NB4 (cell line): ENCODE data around the gene PDS5B.

Experiments
- MYC ChIP-seq: IDR thresholded peaks from 2 replicates; pipeline ENCODE4 v1.6.1; 2011; ENCODE audit warnings: low read depth, low read length
- POLR2A ChIP-seq: IDR thresholded peaks from 2 replicates; pipeline ENCODE4 v1.6.1; 2011; ENCODE audit warnings: mild to moderate bottlenecking; ENCODE audit not compliant: insufficient read length; ENCODE audit errors: extremely low read depth
- TF ChIP-seq, protein P1 (sequence below): IDR thresholded peaks from one replicate; pipeline ENCODE4 v1.5.1; 2012; ENCODE audit warnings: low read depth, low read length

DNA sequence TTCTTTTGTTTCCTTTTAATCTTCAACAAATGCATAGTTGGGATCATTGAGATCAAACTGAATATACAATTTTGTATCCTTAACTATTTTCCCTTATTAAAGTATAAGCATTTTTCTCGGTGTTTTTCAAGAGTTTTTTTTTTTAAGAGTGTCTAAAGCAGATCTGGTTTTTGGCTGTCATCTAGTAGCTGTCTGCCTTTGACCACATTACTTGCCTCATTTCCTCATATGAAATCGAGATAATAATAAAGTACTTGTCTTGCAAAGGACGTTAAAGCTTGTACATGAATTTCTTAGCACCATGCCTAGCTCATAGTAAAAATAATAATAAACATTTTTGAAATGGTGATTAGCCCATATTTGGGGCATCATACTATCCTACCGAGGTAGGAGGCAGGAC lies 121.2 kb downstream of the PDS5B start:
- TF ChIP-seq, protein P1, sequence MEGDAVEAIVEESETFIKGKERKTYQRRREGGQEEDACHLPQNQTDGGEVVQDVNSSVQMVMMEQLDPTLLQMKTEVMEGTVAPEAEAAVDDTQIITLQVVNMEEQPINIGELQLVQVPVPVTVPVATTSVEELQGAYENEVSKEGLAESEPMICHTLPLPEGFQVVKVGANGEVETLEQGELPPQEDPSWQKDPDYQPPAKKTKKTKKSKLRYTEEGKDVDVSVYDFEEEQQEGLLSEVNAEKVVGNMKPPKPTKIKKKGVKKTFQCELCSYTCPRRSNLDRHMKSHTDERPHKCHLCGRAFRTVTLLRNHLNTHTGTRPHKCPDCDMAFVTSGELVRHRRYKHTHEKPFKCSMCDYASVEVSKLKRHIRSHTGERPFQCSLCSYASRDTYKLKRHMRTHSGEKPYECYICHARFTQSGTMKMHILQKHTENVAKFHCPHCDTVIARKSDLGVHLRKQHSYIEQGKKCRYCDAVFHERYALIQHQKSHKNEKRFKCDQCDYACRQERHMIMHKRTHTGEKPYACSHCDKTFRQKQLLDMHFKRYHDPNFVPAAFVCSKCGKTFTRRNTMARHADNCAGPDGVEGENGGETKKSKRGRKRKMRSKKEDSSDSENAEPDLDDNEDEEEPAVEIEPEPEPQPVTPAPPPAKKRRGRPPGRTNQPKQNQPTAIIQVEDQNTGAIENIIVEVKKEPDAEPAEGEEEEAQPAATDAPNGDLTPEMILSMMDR = no peak
- TF ChIP-seq POLR2A = no peak
- no peak for TF ChIP-seq MYC
